Esophagus muscularis mucosa (tissue), 3 donors: ENCODE results near the gene SERPINH1.

Experiments
- POLR2A ChIP-seq: fragments of 450-650 bp; IDR thresholded peaks from one replicate; pipeline ENCODE4 v1.6.1; 2017; ENCODE audit warnings: antibody characterized with exemption, moderate library complexity, mild to moderate bottlenecking, low read depth
- TF ChIP-seq, protein P1 (sequence below), 3 experiments: fragments of 200-600 bp in 2 of 3; fragments of 450-650 bp in 1 of 3; sonication (generic) in 2 of 3; IDR thresholded peaks; one replicate each; pipeline ENCODE4 v1.5.1; 2017 to 2019; ENCODE audit warnings: antibody characterized with exemption in 3 of 3, mild to moderate bottlenecking in 2 of 3, moderate library complexity in 1 of 3

DNA sequence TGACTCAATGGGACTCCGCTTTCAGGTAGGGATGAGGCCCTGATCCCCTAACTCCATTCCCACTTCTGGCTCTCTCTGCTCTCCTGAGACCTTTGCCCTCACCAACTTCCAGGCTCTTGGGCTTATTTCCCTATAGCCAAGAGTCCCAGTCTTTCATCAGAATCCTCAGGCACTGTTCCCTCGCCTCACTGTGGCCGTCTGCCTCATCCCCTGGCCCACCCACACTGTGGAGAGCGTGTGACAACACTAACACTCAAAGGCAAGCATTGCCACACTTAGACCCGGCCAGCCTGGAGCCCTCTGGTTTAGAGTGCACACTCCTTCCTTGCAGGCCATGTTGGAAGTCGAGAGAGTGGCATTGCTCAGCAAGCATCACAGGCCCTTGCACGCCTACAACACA is 27.0 kb downstream of the SERPINH1 start:
- no peak for TF ChIP-seq POLR2A
- TF ChIP-seq, protein P1, sequence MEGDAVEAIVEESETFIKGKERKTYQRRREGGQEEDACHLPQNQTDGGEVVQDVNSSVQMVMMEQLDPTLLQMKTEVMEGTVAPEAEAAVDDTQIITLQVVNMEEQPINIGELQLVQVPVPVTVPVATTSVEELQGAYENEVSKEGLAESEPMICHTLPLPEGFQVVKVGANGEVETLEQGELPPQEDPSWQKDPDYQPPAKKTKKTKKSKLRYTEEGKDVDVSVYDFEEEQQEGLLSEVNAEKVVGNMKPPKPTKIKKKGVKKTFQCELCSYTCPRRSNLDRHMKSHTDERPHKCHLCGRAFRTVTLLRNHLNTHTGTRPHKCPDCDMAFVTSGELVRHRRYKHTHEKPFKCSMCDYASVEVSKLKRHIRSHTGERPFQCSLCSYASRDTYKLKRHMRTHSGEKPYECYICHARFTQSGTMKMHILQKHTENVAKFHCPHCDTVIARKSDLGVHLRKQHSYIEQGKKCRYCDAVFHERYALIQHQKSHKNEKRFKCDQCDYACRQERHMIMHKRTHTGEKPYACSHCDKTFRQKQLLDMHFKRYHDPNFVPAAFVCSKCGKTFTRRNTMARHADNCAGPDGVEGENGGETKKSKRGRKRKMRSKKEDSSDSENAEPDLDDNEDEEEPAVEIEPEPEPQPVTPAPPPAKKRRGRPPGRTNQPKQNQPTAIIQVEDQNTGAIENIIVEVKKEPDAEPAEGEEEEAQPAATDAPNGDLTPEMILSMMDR (IDR thresholded peaks at IDR 0.05) = no peak
